NCI-H1694 treated with DMSO at 0.1 percent for 48 hours (cell line): ENCODE measurements around the gene TSPAN1.
A peak's percentile ranks its signal among the peaks of the same experiment; 100 is the strongest.
"Not testable (repeated sequence)": the region's sequence is repeated elsewhere in the genome, so short reads cannot be mapped to it uniquely, and the experiment has no call there.

Experiments used
- DNase-seq: peaks from one replicate; lab custom pipeline; 2025; lab: John Stamatoyannopoulos, UW

TSPAN1 gene

DNA sequence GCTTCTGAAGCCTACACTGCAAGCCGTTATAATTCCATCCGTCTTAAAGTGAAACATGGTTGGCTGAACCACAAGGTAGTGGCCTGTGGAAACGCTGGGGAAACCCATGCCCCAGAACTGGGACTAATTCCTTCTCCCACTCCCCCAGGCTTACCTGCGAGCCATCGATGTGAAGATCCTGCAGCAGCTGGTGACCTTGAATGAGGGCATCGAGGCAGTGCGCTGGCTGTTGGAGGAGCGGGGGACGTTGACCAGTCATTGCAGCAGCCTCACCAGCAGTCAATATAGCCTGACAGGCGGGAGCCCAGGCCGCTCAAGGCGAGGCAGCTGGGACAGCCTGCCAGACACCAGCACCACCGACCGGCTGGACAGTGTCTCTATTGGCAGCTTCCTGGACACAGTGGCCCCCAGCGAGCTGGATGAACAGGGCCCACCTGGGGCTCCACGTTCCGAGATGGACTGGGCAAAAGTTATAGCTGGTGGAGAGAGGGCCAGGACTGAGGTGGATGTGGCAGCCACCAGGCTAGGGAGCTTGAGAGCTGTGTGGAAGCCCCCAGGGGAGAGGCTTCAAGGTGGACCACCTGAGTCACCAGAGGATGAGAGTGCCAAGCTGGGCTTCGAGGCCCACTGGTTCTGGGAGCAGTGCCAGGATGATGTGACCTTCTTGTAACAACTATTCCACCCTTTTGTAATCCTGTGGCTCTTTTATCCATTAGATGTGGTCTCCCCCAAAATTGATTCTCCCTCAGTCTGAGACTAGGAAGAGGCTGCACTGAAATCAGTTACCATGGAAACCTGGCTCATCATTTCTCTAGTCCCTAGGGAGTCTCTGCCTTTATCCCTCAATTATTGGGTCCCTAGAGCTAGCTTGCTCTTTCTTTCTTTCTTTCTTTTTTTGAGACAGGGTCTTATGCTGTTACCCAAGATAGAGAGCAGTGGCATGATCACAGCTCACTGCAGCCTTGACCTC, 44.9 kb downstream of the TSPAN1 start:
- no peak for DNase-seq

DNA sequence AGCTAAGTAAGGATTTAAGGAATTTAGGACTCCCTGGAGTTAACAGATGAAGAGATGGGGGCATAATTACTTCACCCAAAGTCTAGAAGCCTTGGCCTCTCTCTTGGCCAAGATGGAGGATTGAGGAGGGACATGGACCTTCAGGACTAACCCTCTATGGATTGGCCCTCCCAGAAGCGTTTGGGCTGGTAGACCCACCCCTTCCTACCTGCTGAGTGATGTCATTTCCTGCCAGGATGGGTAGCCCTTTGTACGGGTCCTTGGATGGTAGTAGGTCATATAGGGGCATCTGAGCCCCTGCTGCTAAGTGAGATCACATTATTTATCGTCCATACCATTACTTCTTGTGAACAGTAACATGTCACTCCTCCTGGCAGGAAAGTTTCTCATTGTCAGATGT, 45.9 kb downstream of the TSPAN1 start:
- DNase-seq: no peak

DNA sequence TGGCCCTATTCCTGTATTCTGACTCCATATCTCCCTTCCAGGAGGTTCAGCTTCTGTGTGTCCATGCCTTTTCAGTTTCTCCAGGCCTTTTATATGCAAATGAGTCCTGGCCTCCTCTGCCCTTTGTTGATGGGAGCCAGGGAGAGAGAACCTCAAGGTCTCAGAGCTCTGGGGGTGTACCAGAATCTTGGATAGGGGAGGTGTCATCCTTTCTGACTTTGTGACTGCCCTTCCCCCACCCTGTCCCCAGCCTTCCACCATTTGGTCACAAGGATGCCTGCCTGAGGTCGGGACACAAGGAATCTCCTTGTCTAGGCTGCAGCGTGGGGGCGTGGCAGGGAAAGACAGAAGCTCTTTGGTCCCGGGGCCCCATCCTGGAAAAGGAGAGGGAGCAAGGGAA, 46.9 kb downstream of the TSPAN1 start:
- DNase-seq: no peak

DNA sequence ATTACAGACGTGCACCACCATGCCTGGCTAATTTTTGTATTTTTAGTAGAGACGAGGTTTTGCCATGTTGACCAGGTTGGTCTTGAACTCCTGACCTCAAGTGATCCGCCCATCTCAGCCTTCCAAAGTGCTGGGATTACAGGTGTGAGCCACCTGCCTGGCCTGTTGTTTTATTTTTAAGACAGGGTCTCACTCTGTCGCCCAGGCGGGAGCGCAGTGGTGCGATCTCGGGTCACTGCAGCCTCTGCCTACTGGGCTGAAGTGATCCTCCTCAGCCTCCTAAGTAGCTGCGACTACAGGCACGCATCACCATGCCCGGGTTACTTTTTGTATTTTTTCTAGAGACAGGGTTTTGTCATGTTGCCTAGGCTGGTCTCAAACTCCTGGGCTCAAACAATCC, 48.2 kb downstream of the TSPAN1 start:
- not testable (repeated sequence) for DNase-seq

DNA sequence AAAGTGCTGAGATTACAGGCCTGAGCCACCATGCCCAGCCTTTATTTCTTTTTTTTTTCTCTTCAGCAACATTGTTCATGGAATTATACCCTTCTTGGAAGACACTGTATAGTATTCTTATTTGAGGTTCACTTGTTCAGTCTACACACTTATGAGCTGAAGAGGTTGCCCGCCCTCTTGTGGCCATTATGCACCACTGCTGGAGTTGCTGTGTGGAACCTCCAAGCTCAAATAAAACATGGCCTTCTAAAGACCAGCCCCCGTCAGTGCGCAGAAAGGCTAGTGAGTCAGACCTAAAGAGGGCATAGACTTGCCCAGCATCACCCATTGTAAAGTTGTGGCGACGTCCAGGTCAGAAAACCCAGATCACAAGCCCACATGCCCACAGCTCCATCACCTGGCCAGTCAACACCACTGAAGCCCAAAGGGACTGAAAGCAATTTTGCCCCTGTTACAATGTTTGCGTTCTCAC, 48.6 kb downstream of the TSPAN1 start:
- peak; percentile 85 for DNase-seq

DNA sequence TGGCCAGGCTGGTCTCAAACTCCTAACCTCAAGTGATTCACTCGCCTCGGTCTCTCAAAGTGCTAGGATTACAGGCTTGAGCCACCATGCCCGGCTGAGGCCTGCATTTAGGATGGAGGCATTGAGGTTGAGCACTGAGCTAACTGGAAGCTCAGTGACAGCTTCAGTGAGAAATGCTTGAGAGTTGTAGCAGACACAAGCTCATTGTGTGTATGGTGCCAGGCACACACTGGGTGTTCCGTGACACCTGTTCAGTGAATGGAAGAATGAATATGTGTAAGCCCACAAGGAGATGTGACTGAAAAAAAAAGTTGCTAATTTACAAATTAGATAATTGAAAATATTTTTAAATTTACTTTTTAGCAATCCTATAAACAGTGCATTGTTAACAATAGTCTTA, 50.1 kb downstream of the TSPAN1 start:
- DNase-seq: no peak

DNA sequence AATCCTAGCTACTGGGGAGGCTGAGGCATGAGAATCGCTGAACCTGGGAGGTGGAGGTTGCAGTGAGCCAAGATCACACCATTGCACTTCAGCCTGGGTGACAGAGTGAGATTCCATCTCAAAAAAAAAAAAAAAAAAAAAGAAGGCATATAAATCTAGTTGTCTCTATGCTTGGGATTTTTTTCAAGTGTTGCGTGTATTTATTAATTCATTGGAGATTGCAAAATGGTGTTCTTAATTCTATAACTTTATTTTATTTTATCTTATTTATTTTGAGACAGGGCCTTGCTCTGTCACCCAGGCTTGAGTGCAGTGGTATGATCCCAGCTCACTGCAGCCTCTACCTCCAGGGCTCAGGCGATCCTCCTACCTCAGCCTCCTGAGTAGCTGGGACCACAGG, 56.3 kb downstream of the TSPAN1 start:
- DNase-seq: not testable (repeated sequence)
